Stimulated activated CD4-positive, alpha-beta T cell treated with anti-CD3 and anti-CD28 coated beads, Interleukin-12 subunit alpha, Interleukin-12 subunit beta, amount 100 ng/mL, for 24 hours (primary cell): Measurements from ENCODE around the gene TXK.
"Not testable (repeated sequence)": the region's sequence is repeated elsewhere in the genome, so short reads cannot be mapped to it uniquely, and the experiment has no call there.

Experiments used
- DNase-seq, 2 experiments: peaks; one replicate each; pipeline ENCODE4 v3.0.0-alpha.2; 2020; ENCODE audit warnings: low read depth in 2 of 2

Gene TXK

DNA sequence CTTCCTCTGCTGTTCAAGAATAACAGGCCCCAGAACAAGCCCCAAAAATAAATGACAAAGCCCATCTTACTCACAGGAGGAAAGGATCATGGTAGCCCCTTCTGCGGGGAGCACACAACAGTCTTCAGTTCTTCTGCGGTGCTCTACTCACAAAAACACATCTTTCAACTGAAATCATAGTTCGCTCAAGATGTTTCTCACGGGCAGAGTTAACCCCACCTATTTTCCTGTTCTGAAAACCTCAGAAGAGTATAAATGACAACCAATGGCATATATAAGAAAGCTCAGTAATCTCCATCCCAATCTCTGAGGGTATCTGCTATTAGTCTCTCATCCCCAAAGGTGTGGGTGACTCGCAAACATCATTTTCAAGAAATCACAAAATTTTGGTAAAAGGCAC, at the start of gene TXK:
Gene TXK (minus strand): TSS at position 170 of the 400 bp plus-strand sequence. CDS start 80 bp downstream, at position 90.
- no peak for DNase-seq

DNA sequence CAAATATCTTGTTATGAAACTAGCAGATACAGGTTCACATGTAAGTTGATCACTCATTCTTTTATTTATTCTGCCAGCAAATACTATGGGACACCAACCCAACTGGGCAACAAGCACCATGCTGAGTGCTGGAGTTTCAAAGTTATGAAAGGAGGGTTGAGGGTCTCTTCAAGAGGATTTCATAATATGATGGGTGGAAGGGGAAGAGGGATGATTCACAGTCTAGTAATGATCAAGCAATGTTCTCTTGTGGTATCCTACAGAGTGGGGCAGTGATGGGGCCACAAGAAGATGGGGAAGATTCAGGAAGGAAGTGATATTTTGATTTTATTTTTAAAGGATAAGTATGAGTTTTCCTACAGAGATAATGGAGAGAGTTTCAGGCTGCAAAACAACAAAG, 46.2 kb upstream of the TXK start:
- DNase-seq: no peak

DNA sequence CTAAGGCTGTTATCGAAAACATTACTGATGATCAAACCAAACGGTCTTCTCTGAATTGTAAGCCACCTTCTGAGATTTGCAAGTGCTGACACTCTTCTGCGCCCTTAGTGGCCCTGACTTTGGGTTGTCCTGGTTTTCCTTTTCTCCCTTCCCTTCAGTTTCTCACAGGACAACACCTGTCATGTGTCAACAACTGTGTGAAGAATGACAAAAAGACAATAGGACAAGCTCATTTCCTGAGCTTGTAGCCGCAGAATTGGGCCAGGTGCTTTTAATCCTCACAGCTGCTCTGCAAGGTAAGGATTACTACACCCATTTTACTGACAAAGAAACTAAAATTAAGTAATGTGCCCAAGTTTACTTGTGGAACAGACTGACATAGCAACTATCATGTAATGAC, 44.9 kb upstream of the TXK start:
- no peak for DNase-seq

DNA sequence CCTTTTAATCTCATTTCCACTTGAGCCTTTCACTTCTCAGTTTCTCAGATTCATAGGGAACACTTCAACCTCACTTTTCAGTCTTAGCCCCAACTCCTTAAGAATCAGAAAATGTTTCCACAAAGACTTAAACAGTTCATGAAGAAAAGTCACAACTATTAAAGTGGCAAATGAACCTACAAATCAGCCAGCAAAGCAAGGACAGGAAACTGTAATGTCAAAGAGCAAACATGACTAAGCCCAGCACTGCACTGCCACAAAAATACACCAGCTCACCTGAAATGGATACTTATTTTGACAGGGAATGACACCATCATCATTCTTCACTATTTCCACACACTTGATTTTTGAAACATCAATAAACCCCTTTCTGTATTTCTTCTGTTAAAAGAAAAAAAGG, 41.8 kb upstream of the TXK start:
- no peak for DNase-seq

DNA sequence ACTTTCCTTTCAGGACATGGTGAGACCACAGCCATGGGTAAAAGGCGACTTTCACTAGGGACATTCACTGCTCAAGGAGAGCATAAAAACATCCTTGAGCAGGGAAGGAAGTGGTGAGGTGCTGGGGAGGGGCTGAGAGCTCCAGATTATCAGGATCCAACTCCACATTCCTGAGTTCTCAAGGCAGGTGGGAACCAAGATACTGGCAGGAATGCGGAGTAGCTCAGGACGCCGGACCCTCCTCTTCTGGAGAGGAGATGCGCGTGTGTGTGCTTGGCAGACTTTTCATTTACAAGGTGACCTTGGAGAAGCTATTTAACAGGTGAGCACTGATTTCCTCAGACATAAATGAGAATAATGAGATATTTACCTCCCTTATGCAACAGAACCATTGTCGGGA, 41.3 kb upstream of the TXK start:
- no peak for DNase-seq

DNA sequence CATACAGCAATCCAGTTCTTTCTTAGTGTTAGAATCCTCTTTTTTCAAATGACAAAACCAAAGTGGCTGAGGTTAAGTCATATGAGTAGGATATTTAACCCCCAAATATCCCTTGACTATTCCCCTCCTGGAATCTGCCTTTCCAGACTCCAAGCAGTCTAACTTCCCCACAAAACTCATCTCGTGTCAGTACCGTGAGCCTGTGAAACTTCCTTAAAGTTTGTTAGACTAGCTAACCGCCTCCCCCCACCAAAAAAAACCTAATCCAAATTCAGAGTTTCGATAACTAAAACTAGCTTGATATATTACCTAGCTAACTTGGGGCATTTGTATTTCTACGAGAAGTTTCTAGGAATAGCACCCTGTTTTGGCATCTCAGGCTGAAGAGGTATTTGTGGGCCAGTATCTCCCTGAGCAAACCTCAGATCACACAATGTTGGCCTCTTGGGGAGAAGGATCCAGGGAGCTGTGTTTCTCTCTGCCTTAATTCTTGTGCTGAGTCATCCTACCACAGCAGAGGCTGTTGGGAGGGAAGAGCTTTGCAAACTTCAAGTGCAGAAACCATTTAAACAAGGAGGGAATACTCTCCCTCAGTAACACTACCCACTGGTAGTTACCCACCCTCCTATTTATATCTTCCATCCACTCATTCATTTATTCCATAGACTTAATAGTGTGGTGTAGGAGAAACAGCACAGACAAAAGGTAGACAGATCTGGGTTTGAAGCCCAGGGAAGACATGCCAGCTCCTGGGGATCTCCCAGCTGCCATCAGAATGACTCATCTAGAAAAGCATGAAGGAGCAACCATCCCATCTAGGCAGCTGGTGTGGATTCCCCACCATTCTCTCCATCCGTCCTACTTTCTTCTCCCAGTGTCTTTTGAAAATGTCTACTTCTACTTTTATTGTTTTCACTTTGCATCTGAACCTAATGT, 39.3 kb upstream of the TXK start:
- DNase-seq: no peak

DNA sequence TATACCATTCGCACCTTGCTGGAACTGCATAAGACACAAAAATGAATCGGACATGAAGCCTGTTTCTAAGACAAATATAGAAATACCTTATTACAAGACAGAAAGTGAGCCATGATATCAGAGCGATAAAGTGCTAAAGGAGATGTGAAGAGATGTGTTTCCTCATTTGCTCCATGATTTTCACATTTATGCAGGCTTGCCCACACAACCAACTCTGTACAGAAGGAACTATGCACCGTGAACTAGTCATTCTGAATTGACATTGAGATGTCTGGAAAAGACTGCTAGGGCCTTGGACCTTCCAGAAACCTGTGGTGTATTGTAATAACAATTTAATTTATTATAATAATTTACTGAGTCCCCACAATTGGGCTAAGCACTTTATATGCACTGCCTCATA, 38.6 kb upstream of the TXK start:
- DNase-seq: no peak

DNA sequence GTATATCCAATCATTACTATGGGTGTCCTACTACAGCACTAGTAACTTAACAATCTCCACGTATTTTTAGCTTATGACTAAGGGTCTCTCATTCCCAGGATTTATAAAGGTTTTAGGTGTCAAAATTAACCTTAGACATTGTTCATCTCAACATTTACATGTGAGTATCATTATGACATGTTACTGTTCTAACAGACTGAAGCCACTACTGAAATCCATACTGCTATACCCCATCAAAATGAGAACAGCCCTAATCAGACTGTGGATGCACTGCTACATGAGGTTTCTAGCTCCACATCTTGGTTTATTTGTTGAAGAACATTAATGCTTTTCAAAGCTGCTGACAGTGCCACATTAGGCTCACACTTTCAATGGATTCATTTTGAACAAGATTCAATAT, 35.6 kb upstream of the TXK start:
- no peak for DNase-seq

DNA sequence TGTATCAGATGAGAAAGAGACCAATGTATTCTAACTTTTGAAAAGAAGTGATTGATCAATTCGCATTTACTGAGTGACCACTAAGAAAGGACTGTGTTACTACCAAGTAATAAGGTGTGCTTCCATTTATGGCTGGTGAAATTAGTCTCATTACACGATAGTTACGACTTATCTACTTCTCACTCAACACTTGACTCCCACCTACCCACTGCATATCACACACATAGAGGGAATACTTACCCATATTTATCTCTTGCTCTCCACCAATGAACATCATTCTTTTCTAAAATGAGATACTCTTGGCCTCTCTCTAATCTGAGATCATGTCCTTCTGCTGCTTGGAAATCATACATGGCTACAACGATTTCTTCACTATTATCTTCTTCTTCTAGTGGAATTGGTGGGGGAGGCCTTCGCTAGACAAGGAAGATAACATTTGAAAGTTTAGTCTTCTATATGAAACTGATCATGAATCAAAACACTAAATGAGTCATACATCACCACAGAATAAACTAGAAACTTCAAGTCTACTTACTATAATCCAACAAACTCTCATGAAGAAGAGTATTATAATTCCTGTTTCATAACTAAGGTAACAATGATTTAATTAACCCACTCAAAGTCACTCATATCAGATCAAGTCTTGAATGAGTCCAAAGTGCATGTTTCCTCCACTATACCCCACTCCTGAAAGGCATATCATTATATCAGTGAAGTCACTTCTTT, 33.7 kb upstream of the TXK start:
- no peak for DNase-seq

DNA sequence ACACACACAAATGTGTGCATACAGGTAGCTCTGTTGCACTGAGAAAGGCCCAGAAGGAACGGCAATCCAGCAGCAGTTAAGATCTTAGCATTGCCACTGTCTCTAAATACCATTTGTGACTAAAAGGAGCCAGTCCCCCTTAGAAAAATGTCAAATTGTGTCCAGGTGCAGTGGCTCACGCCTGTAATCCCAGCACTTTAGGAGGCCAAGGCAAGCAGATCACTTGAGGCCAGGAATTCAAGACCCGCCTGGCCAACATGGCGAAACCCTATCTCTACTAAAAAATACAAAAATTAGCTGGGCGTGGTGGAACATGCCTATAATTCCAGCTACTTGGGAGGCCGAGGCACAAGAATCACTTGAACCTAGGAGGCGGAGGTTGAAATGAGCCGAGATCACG, 30.5 kb upstream of the TXK start:
- DNase-seq: not testable (repeated sequence)

DNA sequence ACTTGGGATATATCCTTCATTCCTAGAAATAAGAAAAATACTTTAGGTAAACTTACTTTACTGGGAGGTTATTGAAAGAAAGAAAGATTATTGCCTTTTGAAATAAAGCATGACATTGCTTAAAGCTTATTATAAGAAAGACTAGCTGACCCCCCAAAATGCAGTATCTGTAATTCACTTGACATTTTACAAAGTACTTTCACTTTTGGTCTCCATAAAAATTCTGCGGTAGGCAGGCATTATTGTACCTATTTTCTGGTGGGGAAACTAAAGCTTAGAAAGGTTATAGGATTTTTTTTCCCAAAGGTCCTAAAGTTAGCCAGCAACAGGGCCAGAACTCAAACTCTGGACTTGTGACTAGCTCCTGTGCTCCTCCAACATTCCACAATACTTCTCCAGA, 29.7 kb upstream of the TXK start:
- DNase-seq: no peak

DNA sequence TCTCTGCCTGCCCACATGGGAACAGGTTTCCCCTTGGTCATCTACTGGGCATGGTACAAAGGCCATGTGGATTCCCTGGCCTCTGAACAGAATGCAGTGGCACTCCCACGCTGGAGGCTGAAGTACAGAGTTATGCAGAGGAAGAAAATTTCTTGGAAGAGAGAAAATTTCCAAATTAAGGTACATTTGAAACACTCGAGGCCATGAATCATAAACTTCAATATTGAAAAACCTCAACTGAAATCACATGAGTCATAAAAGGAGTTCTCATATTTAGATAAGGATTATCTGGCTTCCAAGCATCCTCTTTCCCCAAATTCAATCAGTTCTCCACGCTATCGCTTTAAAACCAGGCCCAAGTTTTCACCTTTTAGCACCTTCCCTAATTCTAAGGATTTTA, 28.1 kb upstream of the TXK start:
- DNase-seq: no peak

DNA sequence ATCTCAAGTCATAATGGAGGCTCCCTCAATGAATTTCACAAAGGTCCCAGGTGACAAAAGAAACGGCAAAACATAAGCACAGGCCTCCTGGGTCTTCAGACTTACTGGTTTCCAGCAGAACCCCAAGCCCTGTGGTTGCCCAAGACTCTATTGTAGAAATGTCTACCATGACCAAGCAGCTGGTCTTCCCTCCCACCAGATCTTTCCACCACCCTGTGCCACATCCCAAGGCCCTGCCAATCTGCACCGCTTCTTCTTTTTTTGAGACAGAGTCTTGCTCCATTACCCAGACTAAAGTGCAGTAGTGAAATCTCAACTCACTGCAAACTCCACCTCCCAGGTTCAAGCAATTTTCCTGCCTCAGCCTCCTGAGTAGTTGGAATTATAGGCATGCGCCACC, 23.2 kb upstream of the TXK start:
- no peak for DNase-seq

DNA sequence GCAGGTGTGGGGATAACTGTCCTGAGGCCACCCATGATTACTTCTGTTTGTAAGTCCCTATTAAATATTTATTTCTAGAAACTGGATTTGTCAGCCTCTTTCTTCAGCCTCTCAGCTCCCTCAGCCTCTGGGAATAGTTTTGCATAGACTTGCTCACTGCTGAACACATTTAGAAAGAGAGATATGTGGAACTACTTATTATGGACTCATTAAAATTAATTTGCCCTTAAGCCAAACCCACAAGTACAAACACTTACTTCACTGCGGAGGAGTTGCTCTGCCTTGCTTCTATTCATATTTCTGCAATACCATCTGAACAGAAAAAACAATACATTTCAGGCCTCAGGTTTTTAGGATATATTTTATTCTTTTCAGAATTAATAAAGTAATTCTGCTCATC, 22.4 kb upstream of the TXK start:
- DNase-seq: no peak

DNA sequence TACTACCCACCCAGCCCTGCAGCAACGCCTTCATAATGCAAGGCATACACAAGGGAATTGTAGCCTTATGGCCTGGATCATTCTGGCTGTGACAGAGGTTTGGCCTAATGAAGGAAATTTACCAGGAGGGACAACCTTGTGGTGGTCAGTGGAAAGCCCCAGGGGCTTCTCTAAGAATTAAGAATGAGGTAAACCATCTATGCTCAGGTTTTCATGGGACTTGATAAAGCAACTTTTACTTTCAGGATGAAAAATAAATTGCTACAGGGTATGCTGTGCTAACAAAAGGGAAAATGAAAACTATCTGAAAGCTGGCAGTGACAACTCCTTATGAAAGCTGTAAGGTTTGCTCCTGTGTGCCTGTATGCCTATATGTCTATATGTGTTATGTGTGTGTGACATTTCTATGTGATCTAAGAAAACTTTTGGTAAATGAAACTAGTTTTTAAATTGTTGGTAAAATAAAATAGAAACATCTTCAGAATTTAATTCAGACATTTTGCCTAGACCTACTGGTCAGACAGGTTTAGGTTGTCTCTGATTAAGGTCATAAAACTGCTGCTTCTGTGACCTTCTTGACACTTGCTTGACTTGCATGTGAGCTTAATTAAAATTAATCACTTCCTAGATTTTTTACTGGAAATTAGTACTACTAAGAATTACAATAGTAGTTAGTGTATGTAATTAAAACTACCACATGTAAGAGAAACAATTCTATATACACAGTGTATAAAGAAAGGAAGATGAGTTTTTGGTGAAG, 19.9 kb upstream of the TXK start:
- DNase-seq: no peak

DNA sequence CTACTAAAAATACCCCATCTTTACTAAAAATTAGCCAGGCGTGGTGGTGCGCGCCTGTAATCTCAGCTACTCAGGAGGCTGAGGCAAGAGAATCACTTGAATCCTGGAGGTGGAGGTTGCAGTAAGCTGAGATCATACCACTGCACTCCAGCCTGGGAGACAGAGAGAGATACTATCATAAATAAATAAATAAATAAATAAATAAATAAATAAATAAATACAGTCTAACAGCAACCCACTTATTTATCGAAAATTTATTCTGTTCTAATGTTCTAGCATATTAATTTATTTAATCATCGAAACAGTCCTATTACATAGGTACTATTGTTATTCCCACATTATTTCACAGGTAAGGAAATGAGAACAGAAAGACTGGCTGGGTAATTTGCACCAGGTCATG, 18.2 kb upstream of the TXK start:
- no peak for DNase-seq

DNA sequence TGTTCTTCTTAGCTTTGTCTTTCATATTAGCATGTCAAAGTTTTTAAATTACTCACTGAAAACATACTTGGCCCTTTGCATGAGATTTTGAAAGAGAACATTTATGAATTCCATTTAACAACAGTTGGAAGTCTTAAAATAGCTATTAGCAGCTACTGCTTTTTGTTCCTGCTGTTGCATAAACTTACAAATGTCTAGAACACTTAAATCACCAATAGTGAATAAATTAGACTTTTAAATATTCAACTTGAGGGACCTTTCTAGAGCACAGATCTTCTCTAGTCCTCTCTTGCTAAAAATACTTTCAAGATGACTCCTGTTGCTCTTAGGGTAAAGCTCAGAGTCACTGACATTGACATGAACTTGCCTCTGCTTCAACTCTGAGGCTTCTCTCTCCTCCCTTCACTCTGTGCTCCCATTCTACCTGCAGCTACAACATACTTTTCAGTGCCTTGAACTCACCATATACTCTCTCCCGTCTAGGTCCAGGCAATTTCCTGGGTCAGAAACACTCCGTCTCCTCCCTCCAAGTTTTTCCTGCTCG, 15.8 kb upstream of the TXK start:
- no peak for DNase-seq

DNA sequence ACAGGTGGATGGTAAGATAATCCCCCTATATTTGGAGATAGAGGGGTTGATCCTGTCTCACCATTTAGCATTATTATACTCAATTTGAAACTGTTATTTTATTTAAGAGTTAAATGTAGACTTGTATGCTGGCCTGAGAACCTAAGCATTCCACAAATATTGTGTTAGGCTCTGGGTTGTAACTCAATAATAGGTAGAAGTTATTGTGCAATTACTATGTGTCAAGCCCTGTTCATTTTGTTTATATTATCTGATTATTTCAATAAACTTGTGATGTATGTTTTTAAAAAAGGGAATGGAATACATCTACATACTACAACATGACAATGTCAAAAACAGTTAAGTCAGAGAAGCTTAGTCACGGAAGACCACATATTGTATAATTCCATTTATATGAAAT, 13.6 kb upstream of the TXK start:
- no peak for DNase-seq

DNA sequence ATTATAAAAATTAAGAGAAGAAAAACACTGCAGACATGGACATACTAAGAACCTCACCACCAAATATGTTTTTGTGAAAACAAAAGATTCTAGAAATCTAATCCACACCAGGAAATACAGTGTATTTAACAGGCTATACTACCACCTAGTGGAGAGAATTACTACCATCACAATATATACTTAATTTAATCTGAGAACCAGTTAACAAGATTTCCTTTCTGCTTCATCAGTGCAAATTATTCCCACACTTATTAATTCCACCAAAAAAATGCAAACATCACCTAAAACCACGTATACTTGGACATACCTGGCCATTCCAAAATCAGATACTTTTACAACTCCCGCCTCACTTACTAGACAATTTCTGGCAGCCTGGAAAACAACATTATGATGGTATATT, 7.0 kb upstream of the TXK start:
- no peak for DNase-seq

DNA sequence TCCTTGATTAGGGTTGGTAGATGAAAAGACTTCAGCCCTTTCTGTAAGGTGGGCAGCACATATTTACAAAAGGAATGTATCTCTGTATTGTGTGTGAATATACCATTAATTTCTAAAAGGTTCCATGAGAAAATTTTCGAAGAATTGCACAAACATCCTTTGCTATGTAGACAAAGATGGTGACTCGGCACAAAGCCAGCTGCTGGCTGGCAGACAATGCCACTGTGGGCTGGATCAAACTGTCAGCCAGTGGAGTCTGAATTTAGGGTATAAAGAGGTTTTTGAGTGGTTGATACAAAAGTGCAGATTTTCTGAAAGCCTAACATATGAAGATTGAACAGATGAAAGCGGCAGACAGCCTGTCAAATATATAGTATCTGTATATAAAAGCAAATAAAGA, 5.6 kb upstream of the TXK start:
- DNase-seq: no peak

DNA sequence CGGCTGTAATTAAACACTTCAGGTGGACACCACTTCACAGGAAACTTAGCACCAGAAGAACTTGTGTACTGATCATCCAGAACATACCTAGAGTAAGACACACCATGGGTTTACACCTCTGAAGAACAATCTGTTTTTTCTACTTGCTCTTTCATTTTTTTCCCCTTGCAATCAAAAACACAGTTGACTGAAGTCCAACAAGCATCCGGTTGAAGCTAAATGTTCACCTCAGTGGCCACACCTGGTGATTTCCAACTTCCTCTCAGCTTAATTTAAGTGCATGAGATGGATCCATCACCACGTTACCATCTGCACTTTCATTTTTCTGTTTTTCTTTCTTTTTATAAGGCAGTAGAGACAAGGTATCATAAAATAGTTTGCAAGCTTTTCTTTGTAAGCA, 4.9 kb upstream of the TXK start:
- DNase-seq: no peak

DNA sequence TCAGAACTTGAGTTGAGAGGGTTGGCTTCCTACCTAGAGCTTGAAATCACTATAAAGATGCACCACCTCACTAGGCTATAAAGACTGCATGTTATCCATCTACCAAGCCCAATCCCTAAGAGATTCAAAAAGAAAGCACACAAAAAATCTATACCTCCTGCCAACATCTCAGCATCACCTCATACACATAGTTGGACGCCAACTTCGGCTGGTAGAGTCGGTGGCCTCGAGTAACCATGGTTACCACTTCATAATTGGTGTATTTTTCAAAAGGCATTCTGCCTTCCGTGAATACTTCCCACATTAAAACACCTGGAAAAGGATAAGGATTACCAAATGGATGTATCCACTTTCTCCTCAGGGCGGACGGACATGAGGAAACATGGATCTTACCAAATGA, 4.5 kb upstream of the TXK start:
- DNase-seq: no peak
